B cell (primary cell): ENCODE measurements around the gene ATG7. TPM values are rescaled to one million over a fixed set of nuclear protein-coding genes. Genes with fewer than 3 reads are reported as not detected.

Source experiments
- ATAC-seq: fragments of 200-7000 bp; cut with Tn5 transposase; one replicate; pipeline ENCODE4 v1.10.0; 2021; ENCODE audit warnings: low read depth, mild to moderate bottlenecking, moderate number of reproducible peaks, moderate library complexity
- CTCF ChIA-PET: fragments of 350-600 bp; sonication (Branson Sonifier 250); formaldehyde crosslinking; loops from one replicate; lab custom pipeline; 2021; ENCODE audit warnings: antibody characterized with exemption, inconsistent platforms; lab: Charles Lee
- POLR2A ChIA-PET: fragments of 350-600 bp; sonication (Branson Sonifier 250); formaldehyde crosslinking; loops from one replicate; lab custom pipeline; 2021; ENCODE audit warnings: antibody characterized with exemption; lab: Charles Lee
- DNase-seq: peaks from one replicate; pipeline ENCODE4 v3.0.0; 2013
- H2AFZ ChIP-seq: 2 replicates; pipeline ENCODE4 v1.6.1; 2012; ENCODE audit warnings: mild to moderate bottlenecking, low read depth, low read length; ENCODE audit not compliant: insufficient read depth, poor library complexity, severe bottlenecking
- H3K27ac ChIP-seq, 2 donors: 1 replicate in 1 of 2; 2 replicates in 1 of 2; pipeline ENCODE4 v1.5.1; 2012 to 2013; ENCODE audit warnings: low read length in 2 of 2, mild to moderate bottlenecking in 2 of 2, moderate library complexity in 1 of 2
- H3K27me3 ChIP-seq, 4 experiments: fragments of 200-600 bp in 1 of 4; sonication (generic) in 1 of 4; replicated peaks in 1 of 4; 1 replicate in 2 of 4; 2 replicates in 2 of 4; pipeline versions ENCODE4 v1.6.1 to v1.7.0; 2013 to 2016; ENCODE audit warnings: low read length in 3 of 4, mild to moderate bottlenecking in 2 of 4, mixed read lengths in 1 of 4, moderate library complexity in 1 of 4; ENCODE audit not compliant: insufficient read depth in 4 of 4, control insufficient read depth in 3 of 4; ENCODE audit errors: control extremely low read depth in 1 of 4
- H3K36me3 ChIP-seq, 2 experiments: replicated peaks in 1 of 2; 1 replicate in 1 of 2; 2 replicates in 1 of 2; pipeline versions ENCODE4 v1.6.1 to v1.7.1; 2013; ENCODE audit warnings: low read length in 1 of 2; ENCODE audit not compliant: insufficient read depth in 2 of 2, control insufficient read depth in 1 of 2; ENCODE audit errors: control extremely low read depth in 1 of 2, extremely low read depth in 1 of 2
- H3K4me1 ChIP-seq, 2 donors: fragments of 200-600 bp in 1 of 2; sonication (generic) in 1 of 2; 1 replicate in 1 of 2; 2 replicates in 1 of 2; pipeline versions ENCODE4 v1.5.1 to v1.6.1; 2013 to 2017; ENCODE audit warnings: low read length in 2 of 2; ENCODE audit not compliant: control insufficient read depth in 2 of 2, insufficient read depth in 2 of 2
- H3K4me2 ChIP-seq: replicated peaks from 2 replicates; pipeline ENCODE3; 2012; ENCODE audit warnings: mild to moderate bottlenecking, low read depth, low read length; ENCODE audit not compliant: poor library complexity, severe bottlenecking
- H3K4me3 ChIP-seq, 5 experiments: fragments of 200-600 bp in 1 of 5; sonication (generic) in 1 of 5; 1 replicate in 3 of 5; 2 replicates in 2 of 5; pipeline versions ENCODE4 v1.5.1 to v1.7.0; 2011 to 2016; ENCODE audit warnings: low read length in 4 of 5, mild to moderate bottlenecking in 4 of 5, low read depth in 2 of 5, control low read depth in 1 of 5, moderate library complexity in 1 of 5; ENCODE audit not compliant: insufficient read depth in 1 of 5; ENCODE audit errors: control extremely low read depth in 1 of 5, extremely low read depth in 1 of 5
- H3K79me2 ChIP-seq: fragments of 200-600 bp; sonication (generic); one replicate; pipeline ENCODE4 v1.6.0; 2016; ENCODE audit warnings: low read length; ENCODE audit not compliant: control insufficient read depth, insufficient read depth
- H3K9ac ChIP-seq: fragments of 200-600 bp; sonication (generic); 2 replicates; pipeline ENCODE4 v1.6.1; 2017; ENCODE audit warnings: mild to moderate bottlenecking, low read length, moderate library complexity
- H3K9me3 ChIP-seq, 3 donors: one replicate each; pipeline versions ENCODE4 v1.6.1 to v1.7.1; 2013; ENCODE audit warnings: low read length in 2 of 3; ENCODE audit not compliant: control insufficient read depth in 2 of 3, insufficient read depth in 1 of 3; ENCODE audit errors: control extremely low read depth in 1 of 3
- H4K20me1 ChIP-seq: 2 replicates; pipeline ENCODE4 v1.6.0; 2012; ENCODE audit warnings: mild to moderate bottlenecking, low read length; ENCODE audit not compliant: insufficient read depth, control insufficient read depth, poor library complexity, severe bottlenecking
- H3K27ac Mint-ChIP-seq: one replicate; pipeline ENCODE4 v1.8.0; 2021; ENCODE audit warnings: mixed read lengths
- H3K27me3 Mint-ChIP-seq: one replicate; pipeline ENCODE4 v1.8.0; 2021; ENCODE audit warnings: mixed read lengths
- H3K4me1 Mint-ChIP-seq: one replicate; pipeline ENCODE4 v1.8.0; 2021; ENCODE audit warnings: mixed read lengths
- H3K4me3 Mint-ChIP-seq: one replicate; pipeline ENCODE4 v1.8.0; 2021; ENCODE audit warnings: mixed read lengths
- H3K9me3 Mint-ChIP-seq: one replicate; pipeline ENCODE4 v1.8.0; 2022; ENCODE audit warnings: mixed read lengths; ENCODE audit not compliant: insufficient read depth
- EZH2 ChIP-seq: IDR thresholded peaks from 2 replicates; pipeline ENCODE4 v1.6.1; 2012; ENCODE audit warnings: borderline replicate concordance, low read depth, mild to moderate bottlenecking, moderate library complexity, low read length; ENCODE audit not compliant: insufficient read depth, poor library complexity, severe bottlenecking
- WGBS: methylation state at CpG from one replicate; pipeline ENCODE4 v1.1.5; 2013; ENCODE audit warnings: missing lambda C conversion rate; ENCODE audit not compliant: insufficient coverage; 5-methylcytosine and 5-hydroxymethylcytosine counted together
- intact Hi-C: fragments of 100-400 bp; cut with micrococcal nuclease; formaldehyde crosslinking; loops from one replicate; pipeline ENCODE4 v1.10.0; 2022
- polyA plus RNA-seq: library from polyadenylated mRNA; depleted of rRNA; stranded (reverse); fragments of >200 nt; gene quantifications from 2 replicates; pipeline ENCODE4 v1.2.3, GENCODE V29; 2012
- total RNA-seq, 2 donors: library from RNA; stranded (reverse); fragments of 120-200 nt in 1 of 2; gene quantifications; 1 replicate in 1 of 2; 2 replicates in 1 of 2; pipeline versions ENCODE4 v1.2.3 to v1.2.4, GENCODE V29; 2013 to 2022
- TF ChIP-seq, protein P1 (sequence below): fragments of 200-600 bp; IDR thresholded peaks from one replicate; pipeline ENCODE4 v1.8.0; 2022; ENCODE audit warnings: antibody characterized with exemption, mild to moderate bottlenecking

ATG7 gene
- total and polyA plus RNA-seq, 2 donors (not counting 1 experiment from before 2014, with no cell fraction given): 13.9 to 66.4 TPM

DNA sequence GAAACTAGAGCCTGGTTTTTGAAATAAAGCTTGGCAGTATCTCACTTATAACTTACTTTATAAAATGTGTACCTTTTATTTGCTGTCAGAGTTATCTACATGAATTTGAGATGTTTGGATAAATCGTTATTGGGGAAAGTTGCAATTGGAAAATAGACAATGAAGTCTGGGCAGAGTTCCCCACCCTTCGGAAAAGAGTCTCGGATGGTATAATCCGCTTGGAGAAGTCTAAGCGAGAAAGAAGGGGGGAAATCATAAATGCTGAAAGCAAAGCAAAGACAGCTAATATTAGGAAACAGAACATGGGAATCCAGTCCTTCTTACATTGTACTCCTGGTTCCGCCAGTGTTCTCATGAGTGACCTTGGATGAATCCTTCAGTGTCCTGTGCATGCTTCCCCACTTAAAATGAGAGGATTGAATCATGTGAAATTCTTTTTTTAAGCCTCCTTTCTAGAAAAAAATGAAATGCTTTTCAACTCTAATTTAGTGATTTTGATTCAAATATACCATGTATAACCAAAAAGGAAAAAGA lies 162.4 kb downstream of the ATG7 start:
- no peak for DNase-seq
- H3K27ac ChIP-seq: no peak overlapping the region
- Mint-ChIP-seq H3K9me3 (no peaks in the 10 kb centered on the region), H3K4me3 (no peak overlapping the region), H3K27ac (no peak overlapping the region), H3K4me1 (no peaks in the 10 kb centered on the region), H3K27me3 (no peaks in the 10 kb centered on the region)
- H3K4me3 ChIP-seq: no peak overlapping the region
- H3K4me1 ChIP-seq: no peaks in the 10 kb centered on the region
- H3K36me3 ChIP-seq: no peaks in the 10 kb centered on the region
- 95% methylated on average over 4 of the region's 6 CpGs for WGBS
- no peak overlapping the region for H2AFZ ChIP-seq
- TF ChIP-seq EZH2: no peak
- TF ChIP-seq, protein P1, sequence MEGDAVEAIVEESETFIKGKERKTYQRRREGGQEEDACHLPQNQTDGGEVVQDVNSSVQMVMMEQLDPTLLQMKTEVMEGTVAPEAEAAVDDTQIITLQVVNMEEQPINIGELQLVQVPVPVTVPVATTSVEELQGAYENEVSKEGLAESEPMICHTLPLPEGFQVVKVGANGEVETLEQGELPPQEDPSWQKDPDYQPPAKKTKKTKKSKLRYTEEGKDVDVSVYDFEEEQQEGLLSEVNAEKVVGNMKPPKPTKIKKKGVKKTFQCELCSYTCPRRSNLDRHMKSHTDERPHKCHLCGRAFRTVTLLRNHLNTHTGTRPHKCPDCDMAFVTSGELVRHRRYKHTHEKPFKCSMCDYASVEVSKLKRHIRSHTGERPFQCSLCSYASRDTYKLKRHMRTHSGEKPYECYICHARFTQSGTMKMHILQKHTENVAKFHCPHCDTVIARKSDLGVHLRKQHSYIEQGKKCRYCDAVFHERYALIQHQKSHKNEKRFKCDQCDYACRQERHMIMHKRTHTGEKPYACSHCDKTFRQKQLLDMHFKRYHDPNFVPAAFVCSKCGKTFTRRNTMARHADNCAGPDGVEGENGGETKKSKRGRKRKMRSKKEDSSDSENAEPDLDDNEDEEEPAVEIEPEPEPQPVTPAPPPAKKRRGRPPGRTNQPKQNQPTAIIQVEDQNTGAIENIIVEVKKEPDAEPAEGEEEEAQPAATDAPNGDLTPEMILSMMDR: no peak
- no peaks in the 10 kb centered on the region for H3K79me2 ChIP-seq
- ChIA-PET CTCF (no interaction called here), POLR2A (no interaction called here)
- no peaks in the 10 kb centered on the region for H3K27me3 ChIP-seq
- no peak for ATAC-seq
- H4K20me1 ChIP-seq: no peaks in the 10 kb centered on the region
- no peak overlapping the region for H3K4me2 ChIP-seq
- H3K9ac ChIP-seq: no peak overlapping the region
- intact Hi-C loops: no loop called here
- no peaks in the 10 kb centered on the region for H3K9me3 ChIP-seq

DNA sequence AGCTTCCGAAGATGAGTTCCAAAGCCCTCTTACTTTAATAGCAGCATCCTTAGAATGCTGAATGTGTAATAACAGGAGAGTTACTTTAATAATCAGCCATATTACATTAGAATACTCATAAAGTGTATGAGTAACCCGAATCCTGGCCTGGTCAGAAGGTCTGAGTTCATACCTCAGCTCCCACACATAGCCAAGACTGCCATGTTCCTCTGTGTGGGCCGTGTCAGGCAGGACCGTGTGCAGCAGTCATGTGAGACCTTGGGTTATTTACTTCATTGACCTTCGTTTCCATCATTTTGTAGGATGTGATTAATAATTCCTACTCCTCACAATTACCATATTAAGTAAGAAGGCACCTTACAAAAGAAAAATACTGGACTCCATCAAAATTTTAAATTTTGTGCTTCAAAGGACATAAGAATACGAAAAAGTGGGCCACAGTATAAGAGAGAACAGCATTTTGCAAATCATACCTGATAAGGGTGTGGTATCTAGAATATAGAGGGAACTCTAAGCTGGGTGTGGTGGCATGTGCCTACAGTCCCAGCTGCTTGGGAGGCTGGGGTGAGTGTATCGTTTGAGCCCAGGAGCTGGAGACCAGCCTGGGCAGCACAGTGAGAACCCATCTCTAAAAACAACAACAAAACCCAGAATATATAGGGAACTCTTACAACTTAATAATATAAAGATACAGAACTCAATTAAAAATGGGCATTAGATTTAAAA lies 163.4 kb downstream of the ATG7 start:
- H3K9ac ChIP-seq: no peak overlapping the region
- no peak overlapping the region for H3K4me3 ChIP-seq
- ATAC-seq (no peak), DNase-seq (no peak)
- no peaks in the 10 kb centered on the region for H3K4me1 ChIP-seq
- H3K4me3 Mint-ChIP-seq: no peak overlapping the region
- no peaks in the 10 kb centered on the region for H3K9me3 Mint-ChIP-seq
- no peaks in the 10 kb centered on the region for H3K27me3 Mint-ChIP-seq
- H2AFZ ChIP-seq: no peak overlapping the region
- TF ChIP-seq, protein P1: no peak
- TF ChIP-seq EZH2: no peak
- H3K9me3 ChIP-seq: no peaks in the 10 kb centered on the region
- H4K20me1 ChIP-seq: no peaks in the 10 kb centered on the region
- H3K36me3 ChIP-seq: no peaks in the 10 kb centered on the region
- no peak overlapping the region for H3K4me2 ChIP-seq
- H3K27me3 ChIP-seq: no peaks in the 10 kb centered on the region
- H3K4me1 Mint-ChIP-seq: no peaks in the 10 kb centered on the region
- CTCF ChIA-PET: no interaction called here
- POLR2A ChIA-PET: no interaction called here
- H3K79me2 ChIP-seq: no peaks in the 10 kb centered on the region
- intact Hi-C loops: no loop called here
- no CpG with 5 or more reads among the region's 7 CpGs for WGBS
- H3K27ac ChIP-seq: no peak overlapping the region
- no peak overlapping the region for H3K27ac Mint-ChIP-seq
